GM23338 (cell line): Measurements from ENCODE around the gene COL9A3. TPM values are rescaled to one million over a fixed set of nuclear protein-coding genes. Genes with fewer than 3 reads are reported as not detected.

ENCODE experiments used
- ATAC-seq: fragments of 200-7000 bp; cut with Tn5 transposase; 3 replicates; pipeline ENCODE4 v1.9.1; 2020
- DNase-seq: peaks from one replicate; pipeline ENCODE4 v3.0.0-alpha.2; 2015; ENCODE audit warnings: low spot score
- H2AFZ ChIP-seq: fragments of 200-600 bp; sonication (generic); 2 replicates; pipeline ENCODE4 v1.8.0; 2016; ENCODE audit warnings: antibody characterized with exemption, mild to moderate bottlenecking, moderate library complexity
- H3F3A ChIP-seq: fragments of 200-600 bp; sonication (generic); replicated peaks from 2 replicates; pipeline ENCODE4 v1.8.0; 2017; ENCODE audit warnings: antibody characterized with exemption, mixed run types, low read depth
- H3K27ac ChIP-seq: fragments of 200-600 bp; sonication (generic); 2 replicates; pipeline ENCODE4 v1.6.1; 2016; ENCODE audit warnings: low read depth
- H3K27me3 ChIP-seq: fragments of 200-600 bp; sonication (generic); 2 replicates; pipeline ENCODE4 v1.8.0; 2016; ENCODE audit warnings: mild to moderate bottlenecking, mixed run types, moderate library complexity; ENCODE audit not compliant: insufficient read depth
- H3K36me3 ChIP-seq: fragments of 200-600 bp; sonication (generic); 2 replicates; pipeline ENCODE4 v1.8.0; 2016; ENCODE audit warnings: mild to moderate bottlenecking; ENCODE audit not compliant: insufficient read depth
- H3K4me1 ChIP-seq: fragments of 200-600 bp; sonication (generic); 2 replicates; pipeline ENCODE4 v1.8.0; 2016; ENCODE audit warnings: mild to moderate bottlenecking, moderate library complexity; ENCODE audit not compliant: insufficient read depth
- H3K4me2 ChIP-seq: fragments of 200-600 bp; sonication (generic); 2 replicates; pipeline ENCODE4 v1.7.1; 2017; ENCODE audit warnings: mixed run types
- H3K4me3 ChIP-seq: fragments of 200-600 bp; sonication (generic); 2 replicates; pipeline ENCODE4 v1.6.1; 2016; ENCODE audit warnings: mixed run types
- H3K79me2 ChIP-seq: fragments of 200-600 bp; sonication (generic); replicated peaks from 2 replicates; pipeline ENCODE4 v1.8.0; 2017; ENCODE audit warnings: mild to moderate bottlenecking; ENCODE audit not compliant: insufficient read depth
- H3K9me2 ChIP-seq: fragments of 200-600 bp; sonication (generic); 2 replicates; pipeline ENCODE4 v1.8.0; 2017; ENCODE audit not compliant: insufficient read depth
- H4K20me1 ChIP-seq: fragments of 200-600 bp; sonication (generic); replicated peaks from 2 replicates; pipeline ENCODE4 v1.8.0; 2017; ENCODE audit warnings: mild to moderate bottlenecking; ENCODE audit not compliant: insufficient read depth
- H3K27ac Mint-ChIP-seq: 2 replicates; pipeline ENCODE4 v1.8.0; 2020; ENCODE audit warnings: inconsistent platforms, mild to moderate bottlenecking, moderate library complexity, mixed read lengths
- H3K27me3 Mint-ChIP-seq: 3 replicates; pipeline ENCODE4 v1.8.0; 2022; ENCODE audit warnings: low read depth, mild to moderate bottlenecking, moderate library complexity, mixed read lengths, inconsistent platforms; ENCODE audit not compliant: insufficient read depth, poor library complexity
- H3K36me3 Mint-ChIP-seq: 3 replicates; pipeline ENCODE4 v1.8.0; 2021; ENCODE audit warnings: low read depth, mild to moderate bottlenecking, inconsistent platforms, moderate library complexity, mixed read lengths
- H3K4me1 Mint-ChIP-seq: 3 replicates; pipeline ENCODE4 v1.8.0; 2020; ENCODE audit warnings: mild to moderate bottlenecking, inconsistent platforms, mixed read lengths
- H3K4me3 Mint-ChIP-seq: 3 replicates; pipeline ENCODE4 v1.8.0; 2021; ENCODE audit warnings: moderate library complexity, mild to moderate bottlenecking, inconsistent platforms, mixed read lengths
- H3K9me3 Mint-ChIP-seq: 3 replicates; pipeline ENCODE4 v1.8.0; 2020; ENCODE audit warnings: moderate library complexity, mild to moderate bottlenecking, inconsistent platforms, mixed read lengths
- CREB1 ChIP-seq: fragments of 250-450 bp; sonication (Bioruptor Pico); IDR thresholded peaks from 2 replicates; pipeline ENCODE4 v1.5.0; 2020; ENCODE audit warnings: low read depth, mild to moderate bottlenecking, moderate library complexity
- NANOG ChIP-seq: IDR thresholded peaks from 2 replicates; pipeline ENCODE4 v1.6.1; 2016; ENCODE audit warnings: antibody characterized with exemption, borderline replicate concordance
- ZNF331 ChIP-seq: fragments of 250-450 bp; sonication (Bioruptor Pico); IDR thresholded peaks from 2 replicates; pipeline ENCODE4 v1.5.0; 2020; ENCODE audit warnings: low read depth, mild to moderate bottlenecking, moderate library complexity
- ZNF462 ChIP-seq: fragments of 250-450 bp; sonication (Bioruptor Pico); IDR thresholded peaks from 2 replicates; pipeline ENCODE4 v1.5.0; 2020; ENCODE audit warnings: mild to moderate bottlenecking, moderate library complexity
- polyA plus RNA-seq: library from polyadenylated mRNA; unstranded; fragments of >200 nt; fragmentation: Nextera tagmentation; extraction: Ambion mirVana; gene quantifications from 2 replicates; pipeline ENCODE4 v1.2.1, GENCODE V29; 2016
- total RNA-seq: library from RNA; depleted of rRNA; stranded (reverse); fragments of >200 nt; shearing (Covaris generic); gene quantifications from 2 replicates; pipeline ENCODE4 v1.2.3, GENCODE V29; 2014

COL9A3 gene
- total and polyA plus RNA-seq, 2 experiments from 2014 or later, result 74.9 to 113 TPM

- DNase-seq (peak; percentile 48), ATAC-seq (peak; percentile 51)
- Histone ChIP-seq H4K20me1 (no peaks in the 10 kb centered on the region), H3F3A (peaks cover 2% of the 10 kb centered on the region; the same call in 1 of the 2 replicates), H3K4me1 (no peaks in the 10 kb centered on the region), H3K9me2 (no peaks in the 10 kb centered on the region), H3K27ac (peak overlapping the region; percentile 63; the same call in 1 of the 2 replicates), H3K4me2 (peak overlapping the region; percentile 40; the same call in 1 of the 2 replicates), H3K36me3 (no peaks in the 10 kb centered on the region), H2AFZ (no peak overlapping the region), H3K4me3 (no peak overlapping the region), H3K27me3 (no peaks in the 10 kb centered on the region), H3K79me2 (no peaks in the 10 kb centered on the region)
- Mint-ChIP-seq H3K9me3 (no peaks in the 10 kb centered on the region), H3K27me3 (peaks cover 9% of the 10 kb centered on the region), H3K27ac (peak overlapping the region; percentile 61; the same call in 1 of the 2 replicates), H3K4me1 (peaks cover 32% of the 10 kb centered on the region), H3K36me3 (peaks cover 20% of the 10 kb centered on the region; the same call in 2 of the 3 replicates), H3K4me3 (peak overlapping the region; percentile 6; the same call in 2 of the 3 replicates)
- TF ChIP-seq CREB1 (no peak), ZNF462 (CRISPR knock-in tag) (no peak)
Observed at GRCh38 chr20:62832212-62832922, 15.5 kb downstream of the COL9A3 start.

GRCh38 chr20:62832951-62833391 lies 16.1 kb downstream of the COL9A3 start:
- Histone ChIP-seq H3K4me3 (no peak overlapping the region), H3F3A (peaks cover 2% of the 10 kb centered on the region; the same call in 1 of the 2 replicates), H3K9me2 (no peaks in the 10 kb centered on the region), H3K27me3 (no peaks in the 10 kb centered on the region), H3K4me1 (no peaks in the 10 kb centered on the region), H4K20me1 (no peaks in the 10 kb centered on the region), H3K27ac (0 out of 2 replicates have a peak overlapping the region, but pooled peaks have one; percentile 63), H2AFZ (no peak overlapping the region), H3K79me2 (no peaks in the 10 kb centered on the region), H3K36me3 (0 out of 2 replicates have a peak, but pooled peaks cover 3% of the 10 kb centered on the region), H3K4me2 (peak overlapping the region; percentile 40; the same call in 1 of the 2 replicates)
- no peak for DNase-seq
- H3K4me1 Mint-ChIP-seq, result peaks cover 32% of the 10 kb centered on the region
- peaks cover 10% of the 10 kb centered on the region for H3K27me3 Mint-ChIP-seq
- H3K4me3 Mint-ChIP-seq, result peak overlapping the region; percentile 6; the same call in 2 of the 3 replicates
- peak overlapping the region; percentile 61 for H3K27ac Mint-ChIP-seq
- H3K36me3 Mint-ChIP-seq, result peaks cover 20% of the 10 kb centered on the region; the same call in 2 of the 3 replicates
- peak; percentile 7 for ATAC-seq
- no peaks in the 10 kb centered on the region for H3K9me3 Mint-ChIP-seq
- TF ChIP-seq NANOG, result no peak
- TF ChIP-seq ZNF462 (CRISPR knock-in tag), result no peak
- no peak for TF ChIP-seq ZNF331
